Nephron (organoid): ENCODE results near the gene XPR1.

ENCODE experiments used
- H3K27ac Mint-ChIP-seq, 3 experiments: 2 replicates each; pipeline ENCODE4 v1.8.0; 2020; ENCODE audit warnings: mixed read lengths in 3 of 3, mild to moderate bottlenecking in 2 of 3, moderate library complexity in 1 of 3
- H3K27me3 Mint-ChIP-seq: 2 replicates; pipeline ENCODE4 v1.8.0; 2021; ENCODE audit warnings: low read depth, mild to moderate bottlenecking, moderate library complexity, mixed read lengths
- H3K36me3 Mint-ChIP-seq: 2 replicates; pipeline ENCODE4 v1.8.0; 2020; ENCODE audit warnings: low read depth, mixed read lengths
- H3K4me1 Mint-ChIP-seq: 2 replicates; pipeline ENCODE4 v1.8.0; 2020; ENCODE audit warnings: mixed read lengths
- H3K4me3 Mint-ChIP-seq, 3 experiments: 2 replicates each; pipeline ENCODE4 v1.8.0; 2020; ENCODE audit warnings: mild to moderate bottlenecking in 3 of 3, mixed read lengths in 3 of 3, moderate library complexity in 2 of 3
- H3K9me3 Mint-ChIP-seq: 2 replicates; pipeline ENCODE4 v1.8.0; 2020; ENCODE audit warnings: mixed read lengths
- CTCF ChIP-seq, 3 experiments: fragments of 200-600 bp; sonication (generic); IDR thresholded peaks; one replicate each; pipeline ENCODE4 v1.5.0; 2021; ENCODE audit warnings: antibody characterized with exemption in 3 of 3; ENCODE audit not compliant: unreplicated experiment in 3 of 3

XPR1 gene

GRCh38 chr1:180901076-180901990 is 269.5 kb downstream of the XPR1 start:
- no peak overlapping the region for H3K4me3 Mint-ChIP-seq
- H3K4me1 Mint-ChIP-seq = peaks cover 16% of the 10 kb centered on the region
- no peak for TF ChIP-seq CTCF (IDR thresholded peaks at IDR 0.05; ENCODE audit: unreplicated experiment in 3 of 3)
- H3K9me3 Mint-ChIP-seq = no peaks in the 10 kb centered on the region
- H3K36me3 Mint-ChIP-seq = no peaks in the 10 kb centered on the region
- peaks cover 5% of the 10 kb centered on the region for H3K27me3 Mint-ChIP-seq
- H3K27ac Mint-ChIP-seq = no peak overlapping the region

GRCh38 chr1:180902541-180902940 is 270.7 kb downstream of the XPR1 start:
- Mint-ChIP-seq H3K9me3 (no peaks in the 10 kb centered on the region), H3K27ac (peak overlapping the region in 1 of 3 experiments; percentile 7)
- TF ChIP-seq CTCF (IDR thresholded peaks at IDR 0.05; ENCODE audit: unreplicated experiment in 3 of 3) = no peak

GRCh38 chr1:180905927-180906326 is 274.1 kb downstream of the XPR1 start:
- no peaks in the 10 kb centered on the region for H3K36me3 Mint-ChIP-seq
- H3K9me3 Mint-ChIP-seq = no peaks in the 10 kb centered on the region
- no peak overlapping the region for H3K27ac Mint-ChIP-seq
- H3K4me1 Mint-ChIP-seq = peaks cover 11% of the 10 kb centered on the region
- no peak overlapping the region for H3K4me3 Mint-ChIP-seq
- no peak for TF ChIP-seq CTCF (IDR thresholded peaks at IDR 0.05; ENCODE audit: unreplicated experiment in 3 of 3)
- H3K27me3 Mint-ChIP-seq = peaks cover 10% of the 10 kb centered on the region

More at GRCh38 chr1:180902541-180902940, 270.7 kb downstream of the XPR1 start:
- peaks cover 16% of the 10 kb centered on the region for H3K4me1 Mint-ChIP-seq
- H3K36me3 Mint-ChIP-seq = no peaks in the 10 kb centered on the region
- H3K27me3 Mint-ChIP-seq = peaks cover 5% of the 10 kb centered on the region
- no peak overlapping the region for H3K4me3 Mint-ChIP-seq

- no peaks in the 10 kb centered on the region for H3K36me3 Mint-ChIP-seq
- H3K4me1 Mint-ChIP-seq = peaks cover 15% of the 10 kb centered on the region
- H3K4me3 Mint-ChIP-seq = no peak overlapping the region
- no peak for TF ChIP-seq CTCF (IDR thresholded peaks at IDR 0.05; ENCODE audit: unreplicated experiment in 3 of 3)
- peaks cover 5% of the 10 kb centered on the region for H3K27me3 Mint-ChIP-seq
- no peak overlapping the region for H3K27ac Mint-ChIP-seq
- H3K9me3 Mint-ChIP-seq = no peaks in the 10 kb centered on the region
Observed at GRCh38 chr1:180906511-180906910, 274.7 kb downstream of the XPR1 start.

- H3K9me3 Mint-ChIP-seq = no peaks in the 10 kb centered on the region
Observed at GRCh38 chr1:180907313-180908055, 275.7 kb downstream of the XPR1 start.

More at GRCh38 chr1:180907313-180908055, 275.7 kb downstream of the XPR1 start:
- H3K36me3 Mint-ChIP-seq = no peaks in the 10 kb centered on the region
- H3K4me1 Mint-ChIP-seq = peaks cover 21% of the 10 kb centered on the region
- H3K27me3 Mint-ChIP-seq = peaks cover 5% of the 10 kb centered on the region
- H3K4me3 Mint-ChIP-seq = no peak overlapping the region
- H3K27ac Mint-ChIP-seq = no peak overlapping the region
- TF ChIP-seq CTCF (IDR thresholded peaks at IDR 0.05; ENCODE audit: unreplicated experiment in 3 of 3) = no peak
